Measurements from ENCODE around the gene KCNN4. TPM values are rescaled to one million over a fixed set of nuclear protein-coding genes. Genes with fewer than 3 reads are reported as not detected.

The KCNN4 gene
- total RNA-seq, 3 donors from 2014 or later (not counting 1 experiment from before 2014, with no cell fraction given), result 0.72 to 7.1 (median 1.4) TPM

GRCh38 chr19:43814663-43815352 lies 34.0 kb upstream of the KCNN4 start:
- ATAC-seq (no peak), DNase-seq (no peak)
- no peaks in the 10 kb centered on the region for H3K4me1 Mint-ChIP-seq
- Histone ChIP-seq H3K27ac (ENCODE audit: low read length) (no peak overlapping the region), H3K36me3 (ENCODE audit: control insufficient read depth, insufficient read depth, low read length) (no peaks in the 10 kb centered on the region), H3K27me3 (ENCODE audit: control insufficient read depth, insufficient read depth, low read length) (peaks cover 2% of the 10 kb centered on the region), H3K4me3 (ENCODE audit: low read length) (no peak overlapping the region), H3K4me1 (ENCODE audit: control insufficient read depth, insufficient read depth, low read length) (no peaks in the 10 kb centered on the region), H3K9me3 (ENCODE audit: control insufficient read depth, insufficient read depth, low read length) (no peaks in the 10 kb centered on the region)
- TF ChIP-seq CTCF (IDR thresholded peaks at IDR 0.05), result no peak
- intact Hi-C loops (cut with micrococcal nuclease), result no loop called here
- 79% methylated on average over 5 of the region's 5 CpGs for WGBS (ENCODE audit: insufficient coverage)
- H3K27me3 Mint-ChIP-seq (ENCODE audit: low read depth in 2 of 2), result peaks cover 23 to 31% of the 10 kb centered on the region in 2 donors
- no peak overlapping the region for H3K4me3 Mint-ChIP-seq
- no peak overlapping the region for H3K27ac Mint-ChIP-seq
- no peaks in the 10 kb centered on the region for H3K9me3 Mint-ChIP-seq
- no peaks in the 10 kb centered on the region for H3K36me3 Mint-ChIP-seq

GRCh38 chr19:43812688-43813087 lies 31.9 kb upstream of the KCNN4 start:
- H3K27me3 Mint-ChIP-seq (ENCODE audit: low read depth in 2 of 2), result peaks cover 10 to 18% of the 10 kb centered on the region in 2 donors
- H3K9me3 ChIP-seq (ENCODE audit: control insufficient read depth, insufficient read depth, low read length), result no peaks in the 10 kb centered on the region
- ATAC-seq (no peak), DNase-seq (no peak)
- no peaks in the 10 kb centered on the region for H3K4me1 Mint-ChIP-seq
- H3K4me3 Mint-ChIP-seq, result no peak overlapping the region
- TF ChIP-seq CTCF (IDR thresholded peaks at IDR 0.05), result no peak
- no peak overlapping the region for H3K4me3 ChIP-seq (ENCODE audit: low read length)
- H3K9me3 Mint-ChIP-seq, result no peaks in the 10 kb centered on the region
- intact Hi-C loops (cut with micrococcal nuclease), result no loop called here
- H3K27ac Mint-ChIP-seq, result no peak overlapping the region
- H3K27ac ChIP-seq (ENCODE audit: low read length), result no peak overlapping the region
- 79% methylated on average over 4 of the region's 6 CpGs for WGBS (ENCODE audit: insufficient coverage)
- H3K36me3 ChIP-seq (ENCODE audit: control insufficient read depth, insufficient read depth, low read length), result no peaks in the 10 kb centered on the region
- H3K4me1 ChIP-seq (ENCODE audit: control insufficient read depth, insufficient read depth, low read length), result no peaks in the 10 kb centered on the region
- H3K27me3 ChIP-seq (ENCODE audit: control insufficient read depth, insufficient read depth, low read length), result peaks cover 2% of the 10 kb centered on the region
- H3K36me3 Mint-ChIP-seq, result no peaks in the 10 kb centered on the region

- no peaks in the 10 kb centered on the region for H3K36me3 ChIP-seq (ENCODE audit: control insufficient read depth, insufficient read depth, low read length)
- 88% methylated on average over 1 of the region's 1 CpG for WGBS (ENCODE audit: insufficient coverage)
- no peaks in the 10 kb centered on the region for H3K36me3 Mint-ChIP-seq
- H3K4me3 Mint-ChIP-seq, result no peak overlapping the region
- no peak overlapping the region for H3K27ac Mint-ChIP-seq
- peaks cover 2% of the 10 kb centered on the region for H3K27me3 ChIP-seq (ENCODE audit: control insufficient read depth, insufficient read depth, low read length)
- H3K9me3 ChIP-seq (ENCODE audit: control insufficient read depth, insufficient read depth, low read length), result no peaks in the 10 kb centered on the region
- no peak overlapping the region for H3K27ac ChIP-seq (ENCODE audit: low read length)
- no peak for TF ChIP-seq CTCF (IDR thresholded peaks at IDR 0.05)
- intact Hi-C loops (cut with micrococcal nuclease), result no loop called here
- DNase-seq (no peak), ATAC-seq (no peak)
- peaks cover 12 to 21% of the 10 kb centered on the region in 2 donors for H3K27me3 Mint-ChIP-seq (ENCODE audit: low read depth in 2 of 2)
- no peaks in the 10 kb centered on the region for H3K9me3 Mint-ChIP-seq
- no peaks in the 10 kb centered on the region for H3K4me1 Mint-ChIP-seq
- no peak overlapping the region for H3K4me3 ChIP-seq (ENCODE audit: low read length)
- H3K4me1 ChIP-seq (ENCODE audit: control insufficient read depth, insufficient read depth, low read length), result no peaks in the 10 kb centered on the region
Measured at GRCh38 chr19:43812259-43812658, 31.5 kb upstream of the KCNN4 start.

- ATAC-seq, result no peak
- no peaks in the 10 kb centered on the region for H3K9me3 ChIP-seq (ENCODE audit: control insufficient read depth, insufficient read depth, low read length)
- H3K36me3 ChIP-seq (ENCODE audit: control insufficient read depth, insufficient read depth, low read length), result no peaks in the 10 kb centered on the region
- Mint-ChIP-seq H3K27ac (no peak overlapping the region), H3K27me3 (ENCODE audit: low read depth in 2 of 2) (peaks cover 12 to 19% of the 10 kb centered on the region in 2 donors), H3K4me1 (no peaks in the 10 kb centered on the region), H3K9me3 (no peaks in the 10 kb centered on the region), H3K4me3 (no peak overlapping the region), H3K36me3 (no peaks in the 10 kb centered on the region)
- intact Hi-C loops (cut with micrococcal nuclease), result no loop called here
- H3K27me3 ChIP-seq (ENCODE audit: control insufficient read depth, insufficient read depth, low read length), result peaks cover 2% of the 10 kb centered on the region
- no peak overlapping the region for H3K27ac ChIP-seq (ENCODE audit: low read length)
- no peak for DNase-seq
- H3K4me3 ChIP-seq (ENCODE audit: low read length), result no peak overlapping the region
- 45% methylated on average over 1 of the region's 1 CpG for WGBS (ENCODE audit: insufficient coverage)
- H3K4me1 ChIP-seq (ENCODE audit: control insufficient read depth, insufficient read depth, low read length), result no peaks in the 10 kb centered on the region
- TF ChIP-seq CTCF (IDR thresholded peaks at IDR 0.05), result no peak
Measured at GRCh38 chr19:43811837-43812236, 31.1 kb upstream of the KCNN4 start.
